DMS153 (cell line): ENCODE measurements around the gene ACO2.
A peak's percentile ranks its signal among the peaks of the same experiment; 100 is the strongest.

Source experiments
- DNase-seq: peaks from one replicate; lab custom pipeline; 2025; lab: John Stamatoyannopoulos, UW

Gene ACO2

DNA sequence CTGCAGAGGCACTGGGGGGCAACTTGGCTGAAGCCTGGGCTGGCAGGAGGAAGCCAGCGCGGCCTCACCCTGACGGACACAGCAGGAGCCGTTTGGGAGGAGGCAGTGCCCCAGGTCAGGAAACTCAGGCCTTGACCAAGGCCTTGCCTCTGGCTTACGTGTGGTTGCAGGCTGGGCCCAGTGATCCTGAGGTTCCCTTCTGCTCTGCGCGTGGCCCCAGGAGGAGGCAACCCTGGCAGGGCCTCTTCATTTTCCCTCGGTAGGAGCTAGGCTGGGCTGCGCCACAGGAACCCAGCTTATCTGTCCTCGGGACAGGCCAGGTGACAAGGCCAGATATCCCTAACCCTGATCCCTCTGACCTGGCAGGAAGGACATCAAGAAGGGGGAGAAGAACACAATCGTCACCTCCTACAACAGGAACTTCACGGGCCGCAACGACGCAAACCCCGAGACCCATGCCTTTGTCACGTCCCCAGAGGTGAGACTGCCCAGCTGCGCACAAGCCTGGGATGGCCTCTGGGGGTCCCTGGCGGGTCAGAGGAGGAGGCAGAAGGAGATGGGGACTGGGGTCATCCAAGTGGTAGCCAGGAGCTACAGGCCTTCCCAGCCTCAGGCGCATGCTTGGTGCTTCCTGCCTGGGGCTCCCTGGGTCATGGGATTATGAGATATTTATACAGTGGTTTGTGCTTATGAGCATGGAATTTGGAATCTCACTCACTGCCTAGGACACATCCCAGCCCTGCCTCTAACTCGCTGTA, 54.7 kb downstream of the ACO2 start:
- DNase-seq = no peak

DNA sequence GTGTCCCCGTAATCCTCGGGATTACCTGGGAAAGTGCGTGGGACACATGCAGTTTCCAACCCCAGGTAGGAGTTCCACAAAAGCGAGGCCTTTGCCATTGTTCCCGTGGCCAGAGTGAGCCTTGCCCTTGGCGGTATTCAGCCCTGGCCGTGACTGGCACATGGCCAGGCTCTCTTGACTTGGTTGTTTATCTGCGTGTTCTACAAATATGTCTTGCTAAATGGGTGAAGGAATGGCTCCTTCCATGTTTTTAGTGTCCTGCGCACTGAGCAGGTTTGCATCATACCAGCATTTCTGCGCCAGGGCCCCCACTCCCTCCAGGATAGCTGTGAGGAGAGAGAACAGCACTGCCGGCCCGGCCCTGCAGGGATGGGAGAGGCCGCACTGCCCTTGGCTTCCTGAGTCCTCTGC, 55.3 kb downstream of the ACO2 start:
- no peak for DNase-seq

DNA sequence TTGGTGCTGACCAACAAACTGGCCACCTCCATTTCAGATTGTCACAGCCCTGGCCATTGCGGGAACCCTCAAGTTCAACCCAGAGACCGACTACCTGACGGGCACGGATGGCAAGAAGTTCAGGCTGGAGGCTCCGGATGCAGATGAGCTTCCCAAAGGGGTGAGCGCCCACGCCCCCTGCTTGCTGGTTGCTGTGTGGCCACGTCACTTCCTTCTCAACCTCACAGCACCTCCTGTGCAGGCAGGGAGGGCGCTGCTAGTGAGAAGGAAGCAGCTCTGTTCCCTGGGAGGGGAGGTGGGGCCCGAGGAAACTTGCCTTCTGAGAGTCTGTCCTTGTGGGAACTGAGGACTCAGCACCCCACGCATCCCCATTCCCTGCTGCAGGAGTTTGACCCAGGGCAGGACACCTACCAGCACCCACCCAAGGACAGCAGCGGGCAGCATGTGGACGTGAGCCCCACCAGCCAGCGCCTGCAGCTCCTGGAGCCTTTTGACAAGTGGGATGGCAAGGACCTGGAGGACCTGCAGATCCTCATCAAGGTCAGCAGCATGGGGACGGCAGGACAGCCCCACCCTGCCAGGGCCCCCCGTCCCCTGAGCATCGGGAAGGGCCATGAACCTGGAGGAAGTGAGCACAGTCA, 56.0 kb downstream of the ACO2 start:
- DNase-seq = no peak

- DNase-seq = no peak
Observed at GRCh38 chr22:41525450-41526225, 56.7 kb downstream of the ACO2 start.

- DNase-seq = no peak
Observed at GRCh38 chr22:41526226-41526829, 57.4 kb downstream of the ACO2 start.

- DNase-seq = no peak
Observed at GRCh38 chr22:41526830-41527799, 58.2 kb downstream of the ACO2 start.

GRCh38 chr22:41528132-41528766, 59.3 kb downstream of the ACO2 start:
- no peak for DNase-seq

- DNase-seq = no peak
Observed at GRCh38 chr22:41528938-41529561, 60.1 kb downstream of the ACO2 start.

DNA sequence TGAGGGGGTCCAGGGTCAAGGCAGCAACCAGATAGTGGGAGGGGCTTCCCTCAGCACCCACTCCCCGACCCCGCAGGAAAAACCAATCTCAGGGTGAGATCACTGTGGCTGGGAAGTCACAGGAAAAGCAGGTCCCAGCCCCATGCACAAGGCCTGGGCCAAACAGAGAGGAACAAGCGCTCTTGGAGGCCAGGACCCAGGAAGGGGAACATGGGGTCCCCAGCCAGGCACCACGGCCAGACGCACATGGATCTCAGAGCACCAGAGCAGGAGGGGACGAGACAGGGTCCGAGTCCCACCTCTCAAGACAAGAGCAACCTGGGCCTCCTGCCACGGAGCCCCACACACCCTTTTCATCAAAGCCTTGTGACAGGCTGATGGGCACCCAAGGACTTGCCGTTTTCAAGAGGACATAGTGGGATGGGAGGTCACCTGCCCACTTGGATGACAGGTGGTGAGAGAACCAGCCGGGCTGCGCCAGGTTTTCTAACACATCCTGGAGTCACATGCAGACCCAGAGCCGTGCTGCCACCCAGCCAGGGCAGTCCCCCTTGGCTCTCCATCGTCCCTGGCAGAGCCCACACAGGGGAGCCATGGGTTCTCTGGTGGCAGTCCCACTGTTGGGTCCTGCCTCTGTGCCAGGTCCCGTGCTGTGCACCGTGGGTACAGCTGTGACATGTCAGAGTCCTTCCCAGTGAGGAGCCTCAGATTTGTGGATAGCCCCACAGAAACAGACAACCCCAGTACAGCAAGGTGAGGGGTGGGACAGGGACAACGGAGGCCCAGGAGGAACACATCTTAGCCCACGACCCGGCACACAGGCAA, 62.2 kb downstream of the ACO2 start:
- no peak for DNase-seq

GRCh38 chr22:41531715-41532477, 63.0 kb downstream of the ACO2 start:
- DNase-seq = no peak

GRCh38 chr22:41532908-41533825, 64.2 kb downstream of the ACO2 start:
- peak; percentile 8 for DNase-seq

GRCh38 chr22:41534219-41534618, 65.3 kb downstream of the ACO2 start:
- no peak for DNase-seq

GRCh38 chr22:41535244-41535643, 66.3 kb downstream of the ACO2 start:
- no peak for DNase-seq

DNA sequence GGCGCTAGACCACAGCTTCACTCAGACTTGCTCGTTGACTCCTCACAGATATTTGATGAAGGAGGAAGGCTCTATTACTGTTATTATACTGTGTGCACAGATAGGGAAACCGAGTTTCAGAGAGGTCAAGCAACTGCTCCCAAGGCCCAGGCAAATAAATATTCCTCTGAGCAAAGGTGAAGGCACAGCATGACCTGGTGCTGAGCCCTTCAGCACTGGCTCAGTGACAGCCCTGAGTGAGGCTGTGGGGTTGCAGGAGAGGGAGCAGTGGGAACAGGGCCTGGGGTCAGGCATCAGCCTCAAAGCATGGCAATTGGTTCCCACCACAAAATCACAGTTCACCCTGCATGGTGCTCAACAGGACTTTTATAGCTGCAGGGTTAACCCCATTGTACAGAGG, 68.3 kb downstream of the ACO2 start:
- no peak for DNase-seq

- no peak for DNase-seq
Observed at GRCh38 chr22:41538583-41538982, 69.7 kb downstream of the ACO2 start.

DNA sequence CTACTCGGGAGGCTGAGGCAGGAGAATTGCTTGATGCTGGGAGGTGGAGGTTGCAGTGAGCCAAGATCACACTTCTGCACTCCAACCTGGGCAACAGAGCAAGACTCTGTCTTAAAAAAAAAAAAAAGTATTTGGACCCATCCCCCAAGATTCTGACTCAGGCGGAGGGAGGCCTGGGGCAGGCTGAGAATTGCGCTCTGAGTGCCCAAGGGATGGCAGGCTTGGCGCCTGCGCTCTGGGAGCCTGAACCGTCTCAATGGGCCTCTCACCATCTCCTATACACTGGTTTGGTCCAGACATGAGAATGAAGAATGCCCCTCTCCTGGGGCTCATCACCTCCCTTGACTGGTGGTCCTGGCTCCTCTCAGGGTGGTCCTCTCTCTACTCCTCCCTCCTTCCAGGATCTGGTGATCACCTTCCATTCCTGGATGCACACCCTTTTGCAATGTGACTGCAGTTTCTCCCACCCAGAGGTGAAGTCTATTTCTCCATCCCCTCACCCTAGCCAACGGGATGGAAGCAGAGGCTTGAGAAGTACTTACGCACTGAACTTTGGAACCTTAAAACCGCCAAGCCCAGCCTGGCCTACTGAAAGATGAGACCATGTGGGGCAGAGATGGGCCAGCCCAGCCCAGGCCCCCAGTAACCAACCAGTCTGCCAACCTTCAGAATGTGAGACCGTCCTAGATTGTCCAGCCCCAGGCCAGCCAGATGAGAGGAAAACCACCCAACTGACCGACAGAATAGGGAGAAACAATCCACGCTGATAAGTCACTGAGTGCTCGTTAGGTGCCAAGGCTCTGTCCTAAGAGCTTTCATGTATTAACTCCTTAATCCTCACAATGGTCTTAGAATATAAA, 70.5 kb downstream of the ACO2 start:
- DNase-seq = no peak

GRCh38 chr22:41540006-41540315, 71.0 kb downstream of the ACO2 start:
- DNase-seq = no peak
